GM12891 (cell line): ENCODE measurements around the gene NCEH1.

Experiments
- PAX5 ChIP-seq: IDR thresholded peaks from 2 replicates; pipeline ENCODE4 v1.6.1; 2011; ENCODE audit warnings: low read length, moderate library complexity, mild to moderate bottlenecking; ENCODE audit not compliant: insufficient read depth, severe bottlenecking
- POLR2A ChIP-seq: IDR thresholded peaks from 2 replicates; pipeline ENCODE4 v1.6.1; 2011; ENCODE audit warnings: low read depth, low read length, control low read depth
- POLR2AphosphoS5 ChIP-seq: IDR thresholded peaks from 2 replicates; pipeline ENCODE4 v1.6.1; 2011; ENCODE audit warnings: low read depth, low read length, control low read depth
- TAF1 ChIP-seq: IDR thresholded peaks from 2 replicates; pipeline ENCODE4 v1.6.1; 2011; ENCODE audit warnings: low read depth, low read length, control low read depth

- TF ChIP-seq POLR2A (no peak), POLR2AphosphoS5 (no peak), TAF1 (no peak), PAX5 (no peak)
Measured at GRCh38 chr3:172655388-172655787, 55.5 kb downstream of the NCEH1 start.
